Articular chondrocyte of knee joint (primary cell): Measurements from ENCODE around the gene CRTC2. TPM values are rescaled to one million over a fixed set of nuclear protein-coding genes. Genes with fewer than 3 reads are reported as not detected.

Experiments
- small RNA-seq: library from RNA; depleted of rRNA; stranded (forward); fragments of <200 nt; gene quantifications from one replicate; pipeline ENCODE3, GENCODE V24; 2012
- total RNA-seq: library from RNA; depleted of rRNA; stranded (reverse); fragments of >200 nt; gene quantifications from 2 replicates; pipeline ENCODE4 v1.2.3, GENCODE V29; 2012

CRTC2 gene, protein sequence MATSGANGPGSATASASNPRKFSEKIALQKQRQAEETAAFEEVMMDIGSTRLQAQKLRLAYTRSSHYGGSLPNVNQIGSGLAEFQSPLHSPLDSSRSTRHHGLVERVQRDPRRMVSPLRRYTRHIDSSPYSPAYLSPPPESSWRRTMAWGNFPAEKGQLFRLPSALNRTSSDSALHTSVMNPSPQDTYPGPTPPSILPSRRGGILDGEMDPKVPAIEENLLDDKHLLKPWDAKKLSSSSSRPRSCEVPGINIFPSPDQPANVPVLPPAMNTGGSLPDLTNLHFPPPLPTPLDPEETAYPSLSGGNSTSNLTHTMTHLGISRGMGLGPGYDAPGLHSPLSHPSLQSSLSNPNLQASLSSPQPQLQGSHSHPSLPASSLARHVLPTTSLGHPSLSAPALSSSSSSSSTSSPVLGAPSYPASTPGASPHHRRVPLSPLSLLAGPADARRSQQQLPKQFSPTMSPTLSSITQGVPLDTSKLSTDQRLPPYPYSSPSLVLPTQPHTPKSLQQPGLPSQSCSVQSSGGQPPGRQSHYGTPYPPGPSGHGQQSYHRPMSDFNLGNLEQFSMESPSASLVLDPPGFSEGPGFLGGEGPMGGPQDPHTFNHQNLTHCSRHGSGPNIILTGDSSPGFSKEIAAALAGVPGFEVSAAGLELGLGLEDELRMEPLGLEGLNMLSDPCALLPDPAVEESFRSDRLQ
- 5.4 and 6.0 TPM in 2 replicates for total RNA-seq

GRCh38 chr1:153958111-153958960 lies at the start of gene CRTC2:
Gene CRTC2 (minus strand): TSS chr1:153958612. CDS start chr1:153958497, 115 bp downstream.

DNA sequence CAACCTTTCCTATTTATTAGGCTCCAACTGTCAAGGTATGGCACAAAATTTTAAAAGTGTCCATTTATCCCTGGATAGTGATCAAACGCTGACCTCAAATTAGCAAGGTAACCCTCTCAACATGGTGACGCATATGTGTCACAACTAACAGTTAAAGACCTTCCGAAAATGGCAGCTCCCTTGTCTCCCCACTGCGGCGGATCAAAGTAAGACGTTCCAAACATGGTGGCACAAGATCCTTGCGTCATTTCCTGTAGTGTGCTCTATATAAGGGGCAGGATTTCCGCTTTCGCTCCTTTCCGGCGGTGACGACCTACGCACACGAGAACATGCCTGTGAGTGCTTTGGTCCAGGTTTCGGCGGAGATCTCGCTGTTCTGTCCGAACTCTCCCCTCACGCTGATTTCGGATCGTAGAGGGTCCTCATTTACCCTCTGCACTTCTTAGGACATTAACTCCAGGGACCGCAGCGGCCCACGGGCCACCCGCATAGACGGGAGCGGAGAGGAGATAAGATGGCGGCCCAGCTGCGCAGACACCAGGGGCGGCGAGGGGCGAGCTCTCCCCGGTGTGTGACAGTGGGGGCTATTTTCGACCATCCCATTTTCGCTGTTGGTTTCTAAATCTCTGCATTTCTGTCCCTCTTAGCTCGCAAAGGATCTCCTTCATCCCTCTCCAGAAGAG lies 32.2 kb upstream of the CRTC2 start, which contains the start of gene RPS27:
Gene RPS27, plus strand, starts transcription at position 295 of the 683 bp plus-strand sequence. Its CDS starts 35 bp downstream, at position 330.

DNA sequence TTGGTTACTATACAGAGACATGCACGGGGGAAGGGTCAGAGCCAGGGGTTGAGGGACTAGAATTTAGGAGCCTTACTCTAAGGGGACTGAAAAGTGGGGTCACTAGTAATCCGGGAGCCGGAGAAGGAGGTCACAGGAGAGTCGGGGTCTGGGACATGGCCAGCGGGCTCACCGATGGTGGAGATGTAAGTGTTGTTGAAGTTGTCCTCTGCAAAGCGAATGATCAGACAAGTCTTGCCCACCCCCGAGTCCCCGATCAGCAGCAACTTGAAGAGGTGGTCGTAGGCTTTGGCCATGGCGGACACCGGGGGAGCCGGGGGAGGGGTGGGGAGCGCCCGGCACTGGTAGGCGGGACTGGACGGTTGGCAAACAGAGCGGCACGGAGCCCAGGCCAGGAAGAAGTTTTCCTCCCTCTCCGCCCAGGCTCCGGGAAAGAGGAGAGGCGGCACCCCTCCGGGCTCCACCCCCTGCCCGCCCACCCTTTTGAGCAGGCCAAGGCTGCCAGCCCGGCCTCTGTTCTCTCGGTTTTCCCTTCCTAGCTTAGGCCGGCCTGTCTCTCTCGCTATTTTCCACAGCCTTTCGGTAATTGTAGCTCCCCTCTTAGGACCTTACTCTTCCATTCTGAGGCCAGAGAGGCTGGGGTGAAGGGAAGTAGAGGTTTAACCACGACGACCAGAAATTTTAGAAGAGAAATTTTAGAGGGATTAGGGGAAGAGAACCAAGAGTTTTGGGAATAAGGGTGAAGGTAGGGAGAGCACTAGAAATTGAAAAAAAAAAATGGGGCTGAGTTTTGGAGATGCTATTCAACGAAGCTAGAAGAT lies 27.7 kb upstream of the CRTC2 start, which contains the start of gene RAB13:
Gene RAB13, minus strand, starts transcription at position 399 of the 821 bp plus-strand sequence. Its CDS starts 103 bp downstream, at position 296.

DNA sequence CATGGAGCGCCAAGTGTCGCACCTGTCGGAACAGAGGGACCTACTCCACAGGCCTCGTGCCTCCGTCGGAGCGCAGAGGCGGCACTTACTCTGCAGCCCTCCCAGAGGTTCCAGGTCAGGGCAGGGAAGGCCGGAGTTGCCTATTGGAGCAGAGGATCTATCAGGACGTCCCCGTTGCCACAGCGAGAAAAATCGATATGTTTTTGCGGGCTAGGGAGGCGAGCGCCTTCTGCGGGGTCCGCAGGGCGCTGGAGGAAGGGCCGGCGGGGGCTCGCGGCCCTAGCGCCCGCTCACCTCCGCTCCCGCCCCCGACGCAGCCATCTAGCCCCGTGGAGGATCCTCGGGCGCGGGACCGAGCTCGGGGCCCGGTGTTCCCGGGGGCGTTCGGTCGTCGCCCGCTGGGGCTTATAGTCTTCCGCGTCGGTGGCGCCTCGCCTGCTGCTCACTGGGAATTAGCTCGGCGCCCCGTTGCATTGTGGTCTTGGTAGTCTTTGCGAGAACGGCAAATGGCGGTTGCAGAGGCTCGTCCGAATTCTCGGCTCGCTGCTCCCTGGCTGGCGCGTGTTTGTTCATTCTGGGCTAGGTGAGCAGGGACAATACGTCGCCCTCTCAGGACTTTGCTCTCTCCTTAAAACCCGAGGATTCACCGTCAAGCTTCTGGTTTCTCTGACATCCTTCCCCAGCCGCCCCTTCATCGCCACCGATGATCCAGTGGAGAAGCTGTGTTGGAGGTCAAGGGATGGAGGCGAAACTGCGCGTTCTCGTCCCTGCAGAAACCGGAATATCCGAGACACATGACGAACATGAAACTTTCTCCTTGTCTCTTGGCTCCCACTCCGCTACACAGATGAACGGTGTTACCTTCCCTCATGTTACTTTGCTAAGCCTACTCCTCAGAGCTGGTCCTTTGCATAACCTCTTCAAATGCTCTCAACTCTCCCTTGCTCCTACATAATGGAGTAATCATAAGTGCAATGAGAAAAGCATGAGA lies 19.1 kb upstream of the CRTC2 start, which contains the start of gene JTB:
Gene JTB, minus strand, starts transcription at position 425 of the 991 bp plus-strand sequence. Its CDS starts 422 bp downstream, at position 3.

DNA sequence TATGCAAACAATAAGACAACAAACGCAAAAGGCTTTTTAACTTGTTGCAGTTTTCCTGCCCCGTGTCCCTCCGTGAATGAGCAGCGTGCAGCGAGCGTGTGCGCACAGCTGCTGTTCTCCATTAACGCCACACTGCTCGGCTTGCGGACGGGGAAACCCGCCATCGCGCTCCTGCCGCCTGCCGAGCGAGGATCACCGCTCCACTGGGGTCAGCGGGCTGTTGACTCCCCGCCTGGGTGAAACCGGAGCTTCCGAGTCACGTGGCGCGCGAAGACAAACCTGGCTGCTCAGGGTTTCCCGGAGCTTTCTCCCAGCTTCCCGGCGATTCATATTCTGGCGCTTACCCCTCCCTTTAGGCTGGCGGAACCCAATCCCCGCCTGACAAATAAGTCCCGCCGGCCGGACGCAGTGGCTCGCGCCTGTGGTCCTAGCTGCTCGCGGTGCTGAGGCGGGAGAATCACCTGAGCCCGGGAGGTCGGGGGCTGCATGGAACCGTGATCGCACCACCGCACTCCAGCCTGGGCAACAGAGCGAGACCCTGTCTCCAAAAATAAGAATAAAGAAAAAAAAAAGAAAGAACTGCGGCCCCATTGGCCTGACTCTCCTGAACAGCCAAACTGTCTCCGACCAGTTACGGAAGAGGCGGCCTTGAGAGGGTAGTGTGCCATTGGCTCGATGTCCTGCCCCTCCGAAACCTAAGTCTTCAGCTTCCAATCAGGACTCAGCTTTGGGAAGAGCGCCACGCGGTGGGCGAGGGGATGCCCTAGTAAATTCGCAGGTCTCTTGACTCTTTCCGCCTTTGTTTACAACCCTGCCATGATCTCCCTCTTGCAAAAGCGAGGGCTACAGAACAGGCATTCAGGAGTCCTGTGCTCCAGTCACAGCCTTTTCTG lies 8.9 kb upstream of the CRTC2 start, which contains the start of gene CREB3L4:
Gene CREB3L4, plus strand, starts transcription at position 796 of the 893 bp plus-strand sequence. CDS start 624 bp downstream, outside the sequence.

DNA sequence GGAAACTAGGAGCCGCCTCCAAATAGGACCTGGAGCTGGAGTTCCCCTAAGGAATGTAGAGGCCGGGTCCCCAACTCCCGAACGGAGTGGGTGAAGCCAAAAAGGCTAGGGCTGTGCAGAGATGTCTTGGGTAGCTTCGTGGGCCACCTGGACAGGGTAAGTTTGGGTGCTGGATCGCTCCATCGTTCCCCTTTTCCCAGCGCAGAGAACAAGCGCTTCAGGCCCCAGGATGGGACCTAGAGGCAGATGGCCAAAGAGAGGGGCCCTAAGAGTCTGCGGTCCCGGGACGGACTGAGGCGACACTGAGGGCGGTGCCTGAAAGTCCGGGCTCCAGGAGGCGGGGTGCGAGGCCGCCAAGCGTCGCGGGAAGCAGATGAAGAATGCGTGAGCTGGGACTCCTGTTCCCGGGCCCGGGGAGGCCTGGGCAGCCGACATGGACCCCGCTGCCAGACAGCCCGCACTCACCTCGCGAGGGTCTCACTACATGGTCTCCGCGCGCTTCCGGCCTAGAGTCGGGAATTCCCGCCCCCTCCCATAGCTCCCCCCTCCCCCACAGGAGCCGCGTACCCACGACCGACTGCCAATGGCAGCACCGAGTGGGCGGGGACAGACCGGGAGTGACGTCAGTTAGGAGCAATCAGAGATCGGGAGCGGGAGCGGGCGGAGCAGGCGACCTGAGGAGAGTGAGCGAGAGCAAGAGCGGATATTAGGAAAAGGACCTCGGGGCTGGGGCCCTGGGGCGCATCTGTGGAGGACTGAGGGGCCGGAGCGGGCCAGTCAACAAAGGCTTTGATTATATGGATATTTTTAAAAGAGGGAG lies 4.8 kb upstream of the CRTC2 start, which contains the start of gene SLC39A1:
Gene SLC39A1, minus strand, starts transcription at position 508 of the 820 bp plus-strand sequence. CDS start 822 bp downstream, outside the sequence.

GRCh38 chr1:153946622-153947241 lies 11.7 kb downstream of the CRTC2 start, which contains the start of gene DENND4B:
Gene DENND4B (minus strand): TSS chr1:153946718. CDS start chr1:153944374, 2,344 bp downstream.

GRCh38 chr1:153922972-153923925 lies 35.2 kb downstream of the CRTC2 start, which contains the start of gene GATAD2B:
Gene GATAD2B (minus strand): TSS chr1:153922972. CDS start chr1:153828347, 94,625 bp downstream.

Small RNA genes lying within 50 kb of the gene (small RNA-seq; reads per million reads assigned to genes)
- not detected for gene MIR6737

Other genes starting within 250 kb of the CRTC2 start
- 40.5 and 43.0 TPM in 2 replicates for gene INTS3, start 230.6 kb downstream of the CRTC2 start, total RNA-seq
- gene SLC27A3, start 183.2 kb downstream of the CRTC2 start, total RNA-seq, result 8.2 and 11.9 TPM in 2 replicates
- gene GATAD2B, start 35.6 kb downstream of the CRTC2 start, total RNA-seq, result 9.6 and 9.8 TPM in 2 replicates
- gene DENND4B, start 11.9 kb downstream of the CRTC2 start, total RNA-seq, result 10.9 and 17.9 TPM in 2 replicates
- 97.9 TPM in 2 replicates for gene SLC39A1, start 4.9 kb upstream of the CRTC2 start, total RNA-seq
- gene CREB3L4, start 9.3 kb upstream of the CRTC2 start, total RNA-seq, result 6.0 and 6.7 TPM in 2 replicates
- 121 and 122 TPM in 2 replicates for gene JTB, start 19.1 kb upstream of the CRTC2 start, total RNA-seq
- 58.9 and 67.0 TPM in 2 replicates for gene RAB13, start 27.7 kb upstream of the CRTC2 start, total RNA-seq
- gene RPS27, start 32.1 kb upstream of the CRTC2 start, total RNA-seq, result 1,523 and 1,552 TPM in 2 replicates
- gene NUP210L, start 196.5 kb upstream of the CRTC2 start, total RNA-seq, result 0.52 and 0.86 TPM in 2 replicates
- 482 and 483 TPM in 2 replicates for gene TPM3, start 233.5 kb upstream of the CRTC2 start, total RNA-seq
- not detected in 2 replicates for gene CFAP141, start 247.7 kb upstream of the CRTC2 start, total RNA-seq